A549 (cell line): ENCODE measurements around the gene ACAA1.

Source experiments
- KDM1A ChIP-seq: fragments of 200-600 bp; sonication (generic); IDR thresholded peaks from 2 replicates; pipeline ENCODE4 v1.6.1; 2016; ENCODE audit warnings: low read depth, mild to moderate bottlenecking
- POLR2A ChIP-seq: IDR thresholded peaks from 2 replicates; pipeline ENCODE4 v1.6.1; 2012; ENCODE audit warnings: mild to moderate bottlenecking, low read length
- SREBF2 ChIP-seq: fragments of 450-650 bp; IDR thresholded peaks from 2 replicates; pipeline ENCODE4 v1.6.1; 2014; ENCODE audit warnings: mild to moderate bottlenecking, moderate library complexity
- TF ChIP-seq, protein P1 (sequence below): fragments of 200-600 bp; sonication (generic); IDR thresholded peaks from 2 replicates; pipeline ENCODE4 v1.6.1; 2016; ENCODE audit warnings: antibody characterized with exemption, mild to moderate bottlenecking, moderate library complexity
- TF ChIP-seq, protein P2 (sequence below): fragments of >200 bp; sonication (Bioruptor Twin); formaldehyde crosslinking; IDR thresholded peaks from 3 replicates; pipeline ENCODE4 v1.5.1; 2016

DNA sequence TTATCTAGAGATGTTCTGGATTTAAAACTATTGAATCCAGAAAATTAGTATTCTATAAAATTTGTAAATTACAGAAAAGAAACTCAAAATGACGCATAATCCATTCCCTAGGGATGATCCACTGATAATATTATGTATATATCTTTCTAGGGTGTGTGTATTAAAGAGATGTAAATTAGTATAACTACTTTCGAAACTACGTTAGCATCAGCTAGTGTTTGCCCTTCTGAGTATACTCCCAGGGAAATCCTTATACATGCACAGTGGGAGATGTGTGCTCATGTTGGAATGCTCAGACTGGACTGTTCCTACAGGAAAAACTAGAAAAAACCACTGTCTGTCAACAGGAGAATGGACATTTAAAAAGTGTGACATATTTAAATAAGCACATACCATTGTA, 36.4 kb downstream of the ACAA1 start:
- TF ChIP-seq, protein P1, sequence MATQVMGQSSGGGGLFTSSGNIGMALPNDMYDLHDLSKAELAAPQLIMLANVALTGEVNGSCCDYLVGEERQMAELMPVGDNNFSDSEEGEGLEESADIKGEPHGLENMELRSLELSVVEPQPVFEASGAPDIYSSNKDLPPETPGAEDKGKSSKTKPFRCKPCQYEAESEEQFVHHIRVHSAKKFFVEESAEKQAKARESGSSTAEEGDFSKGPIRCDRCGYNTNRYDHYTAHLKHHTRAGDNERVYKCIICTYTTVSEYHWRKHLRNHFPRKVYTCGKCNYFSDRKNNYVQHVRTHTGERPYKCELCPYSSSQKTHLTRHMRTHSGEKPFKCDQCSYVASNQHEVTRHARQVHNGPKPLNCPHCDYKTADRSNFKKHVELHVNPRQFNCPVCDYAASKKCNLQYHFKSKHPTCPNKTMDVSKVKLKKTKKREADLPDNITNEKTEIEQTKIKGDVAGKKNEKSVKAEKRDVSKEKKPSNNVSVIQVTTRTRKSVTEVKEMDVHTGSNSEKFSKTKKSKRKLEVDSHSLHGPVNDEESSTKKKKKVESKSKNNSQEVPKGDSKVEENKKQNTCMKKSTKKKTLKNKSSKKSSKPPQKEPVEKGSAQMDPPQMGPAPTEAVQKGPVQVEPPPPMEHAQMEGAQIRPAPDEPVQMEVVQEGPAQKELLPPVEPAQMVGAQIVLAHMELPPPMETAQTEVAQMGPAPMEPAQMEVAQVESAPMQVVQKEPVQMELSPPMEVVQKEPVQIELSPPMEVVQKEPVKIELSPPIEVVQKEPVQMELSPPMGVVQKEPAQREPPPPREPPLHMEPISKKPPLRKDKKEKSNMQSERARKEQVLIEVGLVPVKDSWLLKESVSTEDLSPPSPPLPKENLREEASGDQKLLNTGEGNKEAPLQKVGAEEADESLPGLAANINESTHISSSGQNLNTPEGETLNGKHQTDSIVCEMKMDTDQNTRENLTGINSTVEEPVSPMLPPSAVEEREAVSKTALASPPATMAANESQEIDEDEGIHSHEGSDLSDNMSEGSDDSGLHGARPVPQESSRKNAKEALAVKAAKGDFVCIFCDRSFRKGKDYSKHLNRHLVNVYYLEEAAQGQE: no peak
- TF ChIP-seq SREBF2 (no peak), KDM1A (no peak), POLR2A (no peak)
- TF ChIP-seq, protein P2, sequence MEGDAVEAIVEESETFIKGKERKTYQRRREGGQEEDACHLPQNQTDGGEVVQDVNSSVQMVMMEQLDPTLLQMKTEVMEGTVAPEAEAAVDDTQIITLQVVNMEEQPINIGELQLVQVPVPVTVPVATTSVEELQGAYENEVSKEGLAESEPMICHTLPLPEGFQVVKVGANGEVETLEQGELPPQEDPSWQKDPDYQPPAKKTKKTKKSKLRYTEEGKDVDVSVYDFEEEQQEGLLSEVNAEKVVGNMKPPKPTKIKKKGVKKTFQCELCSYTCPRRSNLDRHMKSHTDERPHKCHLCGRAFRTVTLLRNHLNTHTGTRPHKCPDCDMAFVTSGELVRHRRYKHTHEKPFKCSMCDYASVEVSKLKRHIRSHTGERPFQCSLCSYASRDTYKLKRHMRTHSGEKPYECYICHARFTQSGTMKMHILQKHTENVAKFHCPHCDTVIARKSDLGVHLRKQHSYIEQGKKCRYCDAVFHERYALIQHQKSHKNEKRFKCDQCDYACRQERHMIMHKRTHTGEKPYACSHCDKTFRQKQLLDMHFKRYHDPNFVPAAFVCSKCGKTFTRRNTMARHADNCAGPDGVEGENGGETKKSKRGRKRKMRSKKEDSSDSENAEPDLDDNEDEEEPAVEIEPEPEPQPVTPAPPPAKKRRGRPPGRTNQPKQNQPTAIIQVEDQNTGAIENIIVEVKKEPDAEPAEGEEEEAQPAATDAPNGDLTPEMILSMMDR: no peak
